ENCODE data around the gene DNTT. TPM values are rescaled to one million over a fixed set of nuclear protein-coding genes. Genes with fewer than 3 reads are reported as not detected.

Gene DNTT
- total RNA-seq, 2 experiments from 2014 or later: 0.16 to 0.32 TPM

DNA sequence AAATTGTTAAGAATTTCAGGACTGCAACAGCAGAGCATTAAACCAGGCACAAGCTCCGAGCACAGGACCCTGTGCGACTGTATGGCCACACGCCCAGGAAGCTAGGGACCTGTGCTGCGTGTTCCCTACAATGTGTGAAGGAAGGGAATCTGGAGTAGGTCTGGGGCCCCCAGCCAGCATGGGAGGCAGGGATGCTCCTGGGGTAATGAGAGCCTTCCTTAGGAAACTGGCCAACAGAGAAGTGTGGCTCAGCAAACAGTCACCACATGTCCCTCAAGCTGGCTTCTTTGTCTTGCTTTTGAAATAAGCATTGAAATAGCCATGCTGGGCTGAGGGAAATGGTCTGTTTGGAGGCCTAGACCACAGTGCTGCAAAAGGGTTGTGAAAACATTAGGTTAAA, 41.1 kb upstream of the DNTT start:
- TF ChIP-seq CTCF (conservative IDR thresholded peaks at IDR 0.05; ENCODE audit: low read length) (no peak), EZH2phosphoT487 (IDR thresholded peaks at IDR 0.05; ENCODE audit: borderline replicate concordance, low read depth, low read length) (no peak)
- H2AFZ ChIP-seq (ENCODE audit: low read length): no peak overlapping the region
- H3K79me2 ChIP-seq (ENCODE audit: insufficient read depth, low read depth, low read length): peaks cover 100% of the 10 kb centered on the region
- no peaks in the 10 kb centered on the region for H3K9me2 ChIP-seq (ENCODE audit: insufficient read depth, low read length)
- POLR2A ChIA-PET: interaction anchor here (0.7 to 1.5 kb wide), 5 partner anchors 13 to 39 kb away, joined by 3 read pairs; no protein-coding TSS in a partner anchor
- H3K9me3 ChIP-seq (ENCODE audit: low read length): no peaks in the 10 kb centered on the region
- no peak overlapping the region for H3K4me3 ChIP-seq (ENCODE audit: low read depth, low read length, poor library complexity, severe bottlenecking)
- no peak for DNase-seq (ENCODE audit: low spot score)
- peaks cover 38% of the 10 kb centered on the region; the same call in 1 of the 2 replicates for H4K20me1 ChIP-seq (ENCODE audit: insufficient read depth, low read length)
- intact Hi-C loops (cut with micrococcal nuclease; ENCODE audit: unreplicated experiment): no loop called here
- CTCF ChIA-PET (ENCODE audit: unreplicated experiment): interaction anchor here (0.5 kb wide), 1 partner anchor 33 kb away, joined by 4 read pairs; no protein-coding TSS in a partner anchor
- H3K36me3 ChIP-seq (ENCODE audit: insufficient read depth, low read length): peaks cover 97% of the 10 kb centered on the region
- peaks cover 97% of the 10 kb centered on the region for H3K4me1 ChIP-seq (ENCODE audit: insufficient read depth, low read length, poor library complexity, severe bottlenecking)
- H3K27ac ChIP-seq (ENCODE audit: low read depth, low read length, poor library complexity, severe bottlenecking): peak overlapping the region; percentile 23
- no TSS peak for BruUV-seq (replicated peaks)
- H3K4me2 ChIP-seq (ENCODE audit: low read length): peak overlapping the region; percentile 50

GRCh38 chr10:96263669-96264068, 40.6 kb upstream of the DNTT start:
- no peaks in the 10 kb centered on the region for H3K9me3 ChIP-seq (ENCODE audit: low read length)
- intact Hi-C loops (cut with micrococcal nuclease; ENCODE audit: unreplicated experiment): no loop called here
- no peaks in the 10 kb centered on the region for H3K9me2 ChIP-seq (ENCODE audit: insufficient read depth, low read length)
- H3K4me3 ChIP-seq (ENCODE audit: low read depth, low read length, poor library complexity, severe bottlenecking): peak overlapping the region; percentile 1
- peak overlapping the region; percentile 23 for H3K27ac ChIP-seq (ENCODE audit: low read depth, low read length, poor library complexity, severe bottlenecking)
- BruUV-seq (replicated peaks): no TSS peak
- H3K36me3 ChIP-seq (ENCODE audit: insufficient read depth, low read length): peaks cover 97% of the 10 kb centered on the region
- POLR2A ChIA-PET: interaction anchor here (0.7 to 1.3 kb wide), 3 partner anchors 16 to 38 kb away, joined by 3 read pairs; no protein-coding TSS in a partner anchor
- TF ChIP-seq CTCF (conservative IDR thresholded peaks at IDR 0.05; ENCODE audit: low read length): no peak
- TF ChIP-seq EZH2phosphoT487 (IDR thresholded peaks at IDR 0.05; ENCODE audit: borderline replicate concordance, low read depth, low read length): no peak
- CTCF ChIA-PET (ENCODE audit: unreplicated experiment): interaction anchor here (0.5 kb wide), 1 partner anchor 34 kb away, joined by 4 read pairs; no protein-coding TSS in a partner anchor
- H3K4me2 ChIP-seq (ENCODE audit: low read length): peak overlapping the region; percentile 50
- peaks cover 39% of the 10 kb centered on the region for H4K20me1 ChIP-seq (ENCODE audit: insufficient read depth, low read length)
- DNase-seq (ENCODE audit: low spot score): no peak
- peaks cover 100% of the 10 kb centered on the region for H3K79me2 ChIP-seq (ENCODE audit: insufficient read depth, low read depth, low read length)
- H3K4me1 ChIP-seq (ENCODE audit: insufficient read depth, low read length, poor library complexity, severe bottlenecking): peaks cover 93% of the 10 kb centered on the region
- no peak overlapping the region for H2AFZ ChIP-seq (ENCODE audit: low read length)

DNA sequence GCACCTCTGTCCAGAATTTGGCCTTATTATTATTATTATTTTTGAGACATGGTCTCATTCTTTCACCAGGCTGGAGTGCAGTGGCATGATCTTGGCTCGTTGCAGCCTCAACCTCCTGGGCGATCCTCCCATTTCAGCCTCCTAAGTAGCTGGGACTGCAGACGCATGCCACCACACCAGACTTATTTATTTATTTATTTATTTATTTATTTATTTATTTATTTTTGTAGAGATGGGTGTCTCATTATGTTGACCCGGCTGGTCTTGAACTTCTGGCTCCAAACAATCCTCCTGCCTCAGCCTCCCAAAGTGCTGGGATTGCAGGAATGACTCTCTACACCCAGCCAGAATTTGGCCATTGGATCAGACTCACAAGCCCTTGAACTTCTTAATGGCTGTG, 39.3 kb upstream of the DNTT start:
- Histone ChIP-seq H2AFZ (ENCODE audit: low read length) (no peak overlapping the region), H3K9me3 (ENCODE audit: low read length) (no peaks in the 10 kb centered on the region), H3K79me2 (ENCODE audit: insufficient read depth, low read depth, low read length) (peaks cover 100% of the 10 kb centered on the region), H3K4me2 (ENCODE audit: low read length) (peak overlapping the region; percentile 93; the same call in 1 of the 2 replicates), H3K27ac (ENCODE audit: low read depth, low read length, poor library complexity, severe bottlenecking) (no peak overlapping the region), H3K9me2 (ENCODE audit: insufficient read depth, low read length) (no peaks in the 10 kb centered on the region), H3K4me3 (ENCODE audit: low read depth, low read length, poor library complexity, severe bottlenecking) (peak overlapping the region; percentile 90), H4K20me1 (ENCODE audit: insufficient read depth, low read length) (peaks cover 49% of the 10 kb centered on the region), H3K4me1 (ENCODE audit: insufficient read depth, low read length, poor library complexity, severe bottlenecking) (peaks cover 80% of the 10 kb centered on the region), H3K36me3 (ENCODE audit: insufficient read depth, low read length) (peaks cover 97% of the 10 kb centered on the region)
- no peak for DNase-seq (ENCODE audit: low spot score)
- no peak for TF ChIP-seq EZH2phosphoT487 (IDR thresholded peaks at IDR 0.05; ENCODE audit: borderline replicate concordance, low read depth, low read length)
- TF ChIP-seq CTCF (conservative IDR thresholded peaks at IDR 0.05; ENCODE audit: low read length): no peak
- CTCF ChIA-PET (ENCODE audit: unreplicated experiment): no interaction called here
- no TSS peak for BruUV-seq (replicated peaks)
- POLR2A ChIA-PET: interaction anchor here (1.2 to 2.0 kb wide), 2 partner anchors 9 to 22 kb away, joined by 3 to 7 read pairs; no protein-coding TSS in a partner anchor
- intact Hi-C loops (cut with micrococcal nuclease; ENCODE audit: unreplicated experiment): no loop called here

Data from OCI-LY7 (cell line).